ENCODE measurements around the gene FAAP24. TPM values are rescaled to one million over a fixed set of nuclear protein-coding genes. Genes with fewer than 3 reads are reported as not detected.
A peak's percentile ranks its signal among the peaks of the same experiment; 100 is the strongest.

Gene FAAP24
- total and polyA plus RNA-seq, 2 of the 13 experiments (the other 11 are each of a cell fraction or from before 2014, with no cell fraction given): 2.3 to 6.0 TPM

DNA sequence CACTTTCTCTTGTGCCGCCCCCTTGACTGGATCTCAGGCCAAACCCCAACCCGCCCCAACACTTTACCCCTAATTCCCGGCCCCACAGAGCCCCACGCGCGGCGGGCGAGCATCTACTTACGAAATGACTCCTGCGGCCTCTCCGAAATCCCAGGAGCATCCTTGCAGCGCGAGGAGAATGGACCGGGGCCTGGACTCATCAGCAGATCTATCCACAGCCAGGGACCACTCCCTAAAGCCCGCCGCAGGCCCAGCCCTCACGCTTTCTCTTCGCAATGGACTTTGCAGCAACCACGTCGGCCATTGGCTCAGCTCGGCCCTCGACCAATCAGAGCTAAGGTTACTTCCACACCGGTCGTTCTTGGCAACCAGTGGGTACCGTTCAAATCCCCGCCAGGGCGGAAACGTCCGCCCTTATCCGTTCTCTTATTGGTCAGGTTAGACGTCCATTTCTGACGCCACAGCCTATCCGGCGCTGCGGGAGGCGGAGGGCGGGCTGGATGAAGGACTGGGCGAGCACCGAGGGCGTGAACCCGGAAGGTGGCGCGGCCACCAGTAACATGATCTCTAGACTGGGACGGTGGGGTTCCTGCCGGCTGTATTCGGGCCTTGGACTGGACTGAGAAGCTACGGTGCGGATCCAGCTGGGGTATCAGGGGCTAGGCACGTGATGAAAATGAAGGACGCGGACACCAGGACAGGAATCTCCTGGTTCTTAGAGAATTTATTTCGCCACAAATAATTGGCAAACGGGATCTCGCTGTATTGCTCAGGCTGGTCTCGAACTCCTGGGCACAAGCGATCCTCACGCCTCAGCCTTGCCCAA is at the start of gene FAAP24, which contains the start of gene CEP89 (continued):
- TF ChIP-seq, protein P1, sequence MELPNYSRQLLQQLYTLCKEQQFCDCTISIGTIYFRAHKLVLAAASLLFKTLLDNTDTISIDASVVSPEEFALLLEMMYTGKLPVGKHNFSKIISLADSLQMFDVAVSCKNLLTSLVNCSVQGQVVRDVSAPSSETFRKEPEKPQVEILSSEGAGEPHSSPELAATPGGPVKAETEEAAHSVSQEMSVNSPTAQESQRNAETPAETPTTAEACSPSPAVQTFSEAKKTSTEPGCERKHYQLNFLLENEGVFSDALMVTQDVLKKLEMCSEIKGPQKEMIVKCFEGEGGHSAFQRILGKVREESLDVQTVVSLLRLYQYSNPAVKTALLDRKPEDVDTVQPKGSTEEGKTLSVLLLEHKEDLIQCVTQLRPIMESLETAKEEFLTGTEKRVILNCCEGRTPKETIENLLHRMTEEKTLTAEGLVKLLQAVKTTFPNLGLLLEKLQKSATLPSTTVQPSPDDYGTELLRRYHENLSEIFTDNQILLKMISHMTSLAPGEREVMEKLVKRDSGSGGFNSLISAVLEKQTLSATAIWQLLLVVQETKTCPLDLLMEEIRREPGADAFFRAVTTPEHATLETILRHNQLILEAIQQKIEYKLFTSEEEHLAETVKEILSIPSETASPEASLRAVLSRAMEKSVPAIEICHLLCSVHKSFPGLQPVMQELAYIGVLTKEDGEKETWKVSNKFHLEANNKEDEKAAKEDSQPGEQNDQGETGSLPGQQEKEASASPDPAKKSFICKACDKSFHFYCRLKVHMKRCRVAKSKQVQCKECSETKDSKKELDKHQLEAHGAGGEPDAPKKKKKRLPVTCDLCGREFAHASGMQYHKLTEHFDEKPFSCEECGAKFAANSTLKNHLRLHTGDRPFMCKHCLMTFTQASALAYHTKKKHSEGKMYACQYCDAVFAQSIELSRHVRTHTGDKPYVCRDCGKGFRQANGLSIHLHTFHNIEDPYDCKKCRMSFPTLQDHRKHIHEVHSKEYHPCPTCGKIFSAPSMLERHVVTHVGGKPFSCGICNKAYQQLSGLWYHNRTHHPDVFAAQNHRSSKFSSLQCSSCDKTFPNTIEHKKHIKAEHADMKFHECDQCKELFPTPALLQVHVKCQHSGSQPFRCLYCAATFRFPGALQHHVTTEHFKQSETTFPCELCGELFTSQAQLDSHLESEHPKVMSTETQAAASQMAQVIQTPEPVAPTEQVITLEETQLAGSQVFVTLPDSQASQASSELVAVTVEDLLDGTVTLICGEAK (IDR thresholded peaks at IDR 0.05): no peak
- TF ChIP-seq, protein P1 (CRISPR knock-in tag; IDR thresholded peaks at IDR 0.05): 0 out of 2 replicates have a peak, but pooled peaks have one; percentile 50
- TF ChIP-seq ZNF451 (CRISPR knock-in tag; IDR thresholded peaks at IDR 0.05) (no peak), ZFP36 (IDR thresholded peaks at IDR 0.05; ENCODE audit: borderline replicate concordance, low read depth, low read length, partially characterized antibody) (no peak), ZMAT3 (CRISPR knock-in tag; conservative IDR thresholded peaks at IDR 0.05) (no peak), ZNF260 (CRISPR knock-in tag; IDR thresholded peaks at IDR 0.05; ENCODE audit: borderline replicate concordance, low read depth) (no peak), FOXO1 (CRISPR knock-in tag; IDR thresholded peaks at IDR 0.05) (no peak), ZNF547 (CRISPR knock-in tag; IDR thresholded peaks at IDR 0.05) (peak; percentile 71; the same call in 1 of the 2 replicates), YY1 (IDR thresholded peaks at IDR 0.05; ENCODE audit: insufficient read depth, insufficient replicate concordance, low read depth, low read length) (peak; percentile 45), ASH2L (IDR thresholded peaks at IDR 0.05; ENCODE audit: insufficient read length, low read depth, low read length) (peak; percentile 38), MIXL1 (CRISPR knock-in tag; IDR thresholded peaks at IDR 0.05) (peak; percentile 51; the same call in 1 of the 2 replicates), MTF1 (CRISPR knock-in tag; IDR thresholded peaks at IDR 0.05) (no peak), ZNF598 (CRISPR knock-in tag; IDR thresholded peaks at IDR 0.05; ENCODE audit: borderline replicate concordance) (peak; percentile 77; the same call in 1 of the 2 replicates), KMT2B (CRISPR knock-in tag; IDR thresholded peaks at IDR 0.05) (peak; percentile 77)
- TF ChIP-seq, protein P2, sequence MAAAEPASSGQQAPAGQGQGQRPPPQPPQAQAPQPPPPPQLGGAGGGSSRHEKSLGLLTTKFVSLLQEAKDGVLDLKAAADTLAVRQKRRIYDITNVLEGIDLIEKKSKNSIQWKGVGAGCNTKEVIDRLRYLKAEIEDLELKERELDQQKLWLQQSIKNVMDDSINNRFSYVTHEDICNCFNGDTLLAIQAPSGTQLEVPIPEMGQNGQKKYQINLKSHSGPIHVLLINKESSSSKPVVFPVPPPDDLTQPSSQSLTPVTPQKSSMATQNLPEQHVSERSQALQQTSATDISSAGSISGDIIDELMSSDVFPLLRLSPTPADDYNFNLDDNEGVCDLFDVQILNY (CRISPR knock-in tag; conservative IDR thresholded peaks at IDR 0.05): peak; percentile 100
- TF ChIP-seq, protein P3, sequence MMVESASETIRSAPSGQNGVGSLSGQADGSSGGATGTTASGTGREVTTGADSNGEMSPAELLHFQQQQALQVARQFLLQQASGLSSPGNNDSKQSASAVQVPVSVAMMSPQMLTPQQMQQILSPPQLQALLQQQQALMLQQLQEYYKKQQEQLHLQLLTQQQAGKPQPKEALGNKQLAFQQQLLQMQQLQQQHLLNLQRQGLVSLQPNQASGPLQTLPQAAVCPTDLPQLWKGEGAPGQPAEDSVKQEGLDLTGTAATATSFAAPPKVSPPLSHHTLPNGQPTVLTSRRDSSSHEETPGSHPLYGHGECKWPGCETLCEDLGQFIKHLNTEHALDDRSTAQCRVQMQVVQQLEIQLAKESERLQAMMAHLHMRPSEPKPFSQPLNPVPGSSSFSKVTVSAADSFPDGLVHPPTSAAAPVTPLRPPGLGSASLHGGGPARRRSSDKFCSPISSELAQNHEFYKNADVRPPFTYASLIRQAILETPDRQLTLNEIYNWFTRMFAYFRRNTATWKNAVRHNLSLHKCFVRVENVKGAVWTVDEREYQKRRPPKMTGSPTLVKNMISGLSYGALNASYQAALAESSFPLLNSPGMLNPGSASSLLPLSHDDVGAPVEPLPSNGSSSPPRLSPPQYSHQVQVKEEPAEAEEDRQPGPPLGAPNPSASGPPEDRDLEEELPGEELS (CRISPR knock-in tag; IDR thresholded peaks at IDR 0.05): peak; percentile 46; the same call in 1 of the 2 replicates

All from HepG2 (cell line).